ENCODE data around the gene HOXB5.

Gene HOXB5

DNA sequence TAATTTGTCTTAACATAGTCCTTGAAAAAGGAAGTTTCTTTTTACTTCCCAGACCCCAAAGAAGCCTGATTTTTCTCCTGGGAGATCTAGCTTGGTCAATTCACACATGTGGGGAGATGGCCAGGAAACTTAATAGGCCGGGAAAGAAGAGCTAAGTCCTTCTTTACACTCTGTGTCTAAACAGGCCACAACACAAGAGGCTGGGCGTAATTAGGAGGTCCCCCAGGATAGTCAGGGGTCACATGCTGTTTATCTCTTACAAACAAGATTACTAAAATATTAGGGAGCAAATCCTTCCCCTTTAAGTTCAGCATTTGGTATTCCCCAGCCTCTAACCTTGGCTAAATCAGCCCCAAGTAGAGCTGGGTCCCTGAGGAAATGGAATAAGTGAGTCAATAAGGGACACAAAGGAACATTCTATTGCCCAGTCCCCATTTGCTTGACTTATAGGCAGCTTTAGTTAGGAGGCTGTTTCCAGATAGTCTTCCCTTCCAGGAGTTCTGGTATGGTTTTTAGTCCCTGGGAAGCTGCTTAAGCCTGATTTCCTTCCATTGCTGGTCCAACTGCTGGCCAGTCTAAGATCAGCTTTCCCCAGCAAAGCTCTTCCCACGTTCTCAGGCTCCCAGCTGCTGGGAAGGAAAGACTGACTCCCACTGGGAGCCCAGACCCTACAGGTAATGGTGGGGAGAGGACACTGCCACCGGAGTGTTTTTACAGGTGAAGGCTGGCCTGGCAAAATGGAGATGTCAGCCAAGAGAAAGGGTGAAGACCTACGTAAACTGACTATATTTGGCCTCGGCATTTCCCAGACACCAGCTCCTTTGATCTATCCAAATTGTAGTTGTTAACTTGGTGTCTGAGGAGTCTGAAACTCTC lies 46.6 kb upstream of the HOXB5 start:
- no peaks in the 10 kb centered on the region for H3K4me1 ChIP-seq
- DNase-seq: no peak
- H3K27me3 ChIP-seq: peaks cover 100% of the 10 kb centered on the region
- no peaks in the 10 kb centered on the region for H3K9me3 ChIP-seq
- no peaks in the 10 kb centered on the region for H3K36me3 ChIP-seq
- H3K4me3 ChIP-seq (ENCODE audit: low read depth, low read length): no peak overlapping the region
- TF ChIP-seq, protein P1, sequence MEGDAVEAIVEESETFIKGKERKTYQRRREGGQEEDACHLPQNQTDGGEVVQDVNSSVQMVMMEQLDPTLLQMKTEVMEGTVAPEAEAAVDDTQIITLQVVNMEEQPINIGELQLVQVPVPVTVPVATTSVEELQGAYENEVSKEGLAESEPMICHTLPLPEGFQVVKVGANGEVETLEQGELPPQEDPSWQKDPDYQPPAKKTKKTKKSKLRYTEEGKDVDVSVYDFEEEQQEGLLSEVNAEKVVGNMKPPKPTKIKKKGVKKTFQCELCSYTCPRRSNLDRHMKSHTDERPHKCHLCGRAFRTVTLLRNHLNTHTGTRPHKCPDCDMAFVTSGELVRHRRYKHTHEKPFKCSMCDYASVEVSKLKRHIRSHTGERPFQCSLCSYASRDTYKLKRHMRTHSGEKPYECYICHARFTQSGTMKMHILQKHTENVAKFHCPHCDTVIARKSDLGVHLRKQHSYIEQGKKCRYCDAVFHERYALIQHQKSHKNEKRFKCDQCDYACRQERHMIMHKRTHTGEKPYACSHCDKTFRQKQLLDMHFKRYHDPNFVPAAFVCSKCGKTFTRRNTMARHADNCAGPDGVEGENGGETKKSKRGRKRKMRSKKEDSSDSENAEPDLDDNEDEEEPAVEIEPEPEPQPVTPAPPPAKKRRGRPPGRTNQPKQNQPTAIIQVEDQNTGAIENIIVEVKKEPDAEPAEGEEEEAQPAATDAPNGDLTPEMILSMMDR (IDR thresholded peaks at IDR 0.05; ENCODE audit: low read depth, low read length): no peak

DNA sequence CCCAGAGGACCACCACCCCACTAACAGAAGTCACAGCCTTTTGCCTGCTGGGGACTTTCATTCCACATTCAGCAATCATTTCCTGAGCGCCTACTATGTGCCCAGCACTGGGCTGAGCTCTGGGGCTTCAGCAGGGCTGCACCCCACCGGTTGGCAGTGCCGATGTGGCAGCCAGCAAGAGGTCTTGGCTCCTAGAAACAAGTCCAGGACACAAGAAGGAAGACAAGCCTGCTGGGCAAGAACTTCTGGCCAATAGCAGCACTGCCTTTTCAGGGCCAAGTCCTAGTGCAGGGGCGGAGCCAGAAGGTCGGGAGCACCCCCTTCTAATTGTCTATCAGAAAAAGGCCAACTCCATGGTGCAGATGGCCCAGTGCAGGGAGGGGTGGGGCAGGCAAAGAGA lies 45.6 kb upstream of the HOXB5 start:
- no peak for DNase-seq
- Histone ChIP-seq H3K9me3 (no peaks in the 10 kb centered on the region), H3K4me3 (ENCODE audit: low read depth, low read length) (no peak overlapping the region), H3K36me3 (no peaks in the 10 kb centered on the region), H3K4me1 (no peaks in the 10 kb centered on the region), H3K27me3 (peaks cover 100% of the 10 kb centered on the region)
- TF ChIP-seq, protein P1 (IDR thresholded peaks at IDR 0.05; ENCODE audit: low read depth, low read length): no peak

DNA sequence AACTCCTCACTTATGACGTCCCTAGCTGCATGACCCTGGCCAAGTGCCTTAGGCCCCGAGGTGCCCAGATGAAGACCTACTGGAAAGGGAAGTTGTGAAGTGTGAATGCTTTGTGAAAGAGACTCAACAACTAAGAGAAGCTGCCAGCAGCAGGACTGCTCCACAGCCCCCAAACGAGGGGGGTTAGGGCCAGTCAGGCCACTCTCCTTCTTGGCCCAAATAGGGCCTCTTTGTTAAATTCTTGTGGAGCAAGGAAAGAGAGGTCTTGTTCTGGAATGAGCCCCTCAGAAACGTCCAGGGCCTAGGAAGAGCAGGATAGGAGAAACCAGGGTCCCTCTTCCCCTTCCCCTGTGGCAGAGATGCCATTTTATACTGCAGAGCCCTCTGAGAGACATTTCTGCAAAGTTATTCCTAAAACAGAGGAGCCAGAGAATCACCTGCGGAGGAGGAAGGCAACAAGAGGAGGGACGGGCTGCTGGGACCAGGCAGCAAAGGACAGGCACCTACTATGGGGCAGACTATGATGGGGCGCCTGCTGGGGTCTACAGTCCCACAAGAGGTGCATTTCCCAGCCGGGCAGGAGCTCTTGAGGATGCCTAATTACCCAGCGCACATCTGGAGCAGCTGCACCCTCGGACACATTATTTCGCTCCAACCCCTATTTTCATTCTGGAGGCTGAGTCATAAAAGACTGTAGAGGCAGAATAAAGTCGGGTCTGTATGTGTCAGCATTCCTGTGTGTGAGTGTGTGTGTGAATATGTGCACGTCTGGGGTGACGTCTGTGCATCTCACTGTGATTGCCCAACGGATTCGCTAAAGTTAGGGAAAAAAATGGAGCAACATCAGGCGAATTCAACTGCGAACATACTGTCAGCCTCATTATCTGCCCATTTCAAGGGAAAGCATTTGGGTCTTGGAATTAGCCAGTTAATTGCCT lies 44.0 kb upstream of the HOXB5 start:
- no peak overlapping the region for H3K4me3 ChIP-seq (ENCODE audit: low read depth, low read length)

DNA sequence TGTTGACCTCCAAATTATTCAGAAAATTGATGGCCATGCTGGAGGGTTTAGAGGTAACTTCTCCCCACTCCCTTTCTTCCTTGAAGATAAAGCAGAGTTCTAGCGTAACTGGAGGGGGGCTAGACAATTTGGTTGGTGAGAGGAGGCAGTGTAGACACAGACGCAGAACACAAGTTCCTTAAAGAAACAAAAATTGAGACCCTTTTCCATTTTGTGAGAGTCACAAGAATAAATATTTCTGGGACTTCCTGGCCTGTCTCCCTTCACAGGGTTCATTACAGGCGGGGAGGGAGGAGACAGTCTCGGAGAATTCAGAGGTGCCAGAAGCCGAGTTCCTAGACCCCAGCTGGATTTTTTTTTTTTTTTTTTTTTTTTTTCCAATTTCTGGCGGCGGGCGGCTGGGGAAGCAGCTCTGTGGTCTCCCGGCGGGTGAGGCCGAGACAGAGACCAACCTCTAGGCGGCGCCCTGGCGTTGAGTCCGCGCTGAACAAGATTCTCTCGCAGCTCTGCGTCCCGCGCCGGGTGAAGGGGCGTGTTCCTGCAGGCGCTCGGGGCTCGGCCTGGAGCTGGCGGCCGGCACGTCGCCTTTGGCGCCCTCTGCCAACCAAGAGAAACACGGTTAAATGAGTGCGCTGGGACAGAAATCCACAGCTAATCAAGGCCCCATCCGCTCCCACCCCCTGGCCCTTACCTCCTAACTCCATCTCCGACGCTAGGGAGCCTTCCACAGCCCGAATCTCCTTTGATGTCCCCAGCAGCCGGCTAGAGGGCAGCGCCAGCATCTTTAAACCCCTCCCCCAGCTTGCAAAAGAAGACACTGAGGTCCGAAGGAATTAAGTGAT lies 42.8 kb upstream of the HOXB5 start:
- no peaks in the 10 kb centered on the region for H3K9me3 ChIP-seq
- H3K36me3 ChIP-seq: no peaks in the 10 kb centered on the region
- peak; percentile 91 for DNase-seq
- H3K4me3 ChIP-seq (ENCODE audit: low read depth, low read length): no peak overlapping the region
- peaks cover 100% of the 10 kb centered on the region for H3K27me3 ChIP-seq
- H3K4me1 ChIP-seq: no peaks in the 10 kb centered on the region
- TF ChIP-seq, protein P1 (IDR thresholded peaks at IDR 0.05; ENCODE audit: low read depth, low read length): peak; percentile 68

More for the DNA sequence above, 44.0 kb upstream of the HOXB5 start:
- H3K9me3 ChIP-seq: no peaks in the 10 kb centered on the region
- H3K27me3 ChIP-seq: peaks cover 100% of the 10 kb centered on the region
- no peak for DNase-seq
- H3K36me3 ChIP-seq: no peaks in the 10 kb centered on the region
- TF ChIP-seq, protein P1 (IDR thresholded peaks at IDR 0.05; ENCODE audit: low read depth, low read length): no peak
- H3K4me1 ChIP-seq: no peaks in the 10 kb centered on the region

DNA sequence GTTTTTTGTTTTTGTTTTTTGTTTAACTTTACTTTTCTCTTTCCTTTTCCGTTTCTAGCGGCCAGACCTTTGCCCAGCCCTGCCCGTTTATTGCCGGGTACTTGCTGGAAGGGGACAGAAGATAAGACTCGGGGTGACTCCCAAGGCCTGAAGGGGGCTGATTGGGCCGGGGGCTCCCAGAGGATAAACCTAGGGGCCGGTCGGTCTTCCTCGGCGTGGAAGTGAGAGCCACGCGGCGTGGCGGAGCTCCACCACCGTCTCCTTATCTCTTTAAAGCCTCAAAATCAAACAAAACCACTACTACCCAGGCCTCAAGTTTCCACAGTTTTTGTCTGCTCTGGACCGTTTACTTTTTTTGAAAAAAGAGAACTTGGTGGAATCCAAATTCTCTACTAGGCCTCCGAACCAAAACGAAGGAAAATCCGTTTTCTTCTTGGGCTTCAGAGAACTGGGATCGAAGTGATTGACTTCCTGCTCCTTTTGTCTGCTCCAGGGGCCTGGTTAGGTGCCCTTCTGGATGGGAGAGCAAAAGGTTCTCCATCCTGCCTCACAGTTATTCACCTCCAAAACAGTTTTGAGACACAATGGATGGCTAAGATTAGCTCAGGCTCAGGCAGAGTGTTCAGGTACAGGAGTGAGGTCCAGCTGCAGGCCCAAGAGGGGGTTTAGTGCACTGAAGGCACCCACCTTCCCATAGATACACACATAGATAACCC lies 41.1 kb upstream of the HOXB5 start:
- Histone ChIP-seq H3K27me3 (peaks cover 100% of the 10 kb centered on the region), H3K36me3 (no peaks in the 10 kb centered on the region), H3K4me1 (no peaks in the 10 kb centered on the region), H3K9me3 (no peaks in the 10 kb centered on the region), H3K4me3 (ENCODE audit: low read depth, low read length) (no peak overlapping the region)
- TF ChIP-seq, protein P1 (IDR thresholded peaks at IDR 0.05; ENCODE audit: low read depth, low read length): no peak
- no peak for DNase-seq

Measured in BE2C (cell line).